ENCODE results near the gene OSBPL5.

- TF ChIP-seq CTCF (IDR thresholded peaks at IDR 0.05) = no peak
- TF ChIP-seq POLR2A (IDR thresholded peaks at IDR 0.05) = no peak
Observed at GRCh38 chr11:3123761-3124733, 41.1 kb downstream of the OSBPL5 start.
